G401.6 (cell line): Measurements from ENCODE around the gene SRGAP1.

ENCODE experiments used
- FAIRE-seq: peaks from 2 replicates; lab custom pipeline; 2012; peaks lifted over from hg19 to GRCh38; lab: Jason Lieb, UNC

SRGAP1 gene

GRCh38 chr12:63940310-63941005 lies 96.0 kb downstream of the SRGAP1 start:
- no peak for FAIRE-seq

GRCh38 chr12:63941166-63941800 lies 96.8 kb downstream of the SRGAP1 start:
- FAIRE-seq: no peak

GRCh38 chr12:63941879-63942278 lies 97.4 kb downstream of the SRGAP1 start:
- no peak for FAIRE-seq

GRCh38 chr12:63942464-63943241 lies 98.2 kb downstream of the SRGAP1 start:
- FAIRE-seq: no peak

- no peak for FAIRE-seq
Measured at GRCh38 chr12:63944034-63944579, 99.6 kb downstream of the SRGAP1 start.

GRCh38 chr12:63944586-63945228 lies 100.2 kb downstream of the SRGAP1 start:
- FAIRE-seq: no peak

GRCh38 chr12:63945777-63946176 lies 101.3 kb downstream of the SRGAP1 start:
- FAIRE-seq: no peak

- no peak for FAIRE-seq
Measured at GRCh38 chr12:63948211-63948610, 103.7 kb downstream of the SRGAP1 start.

GRCh38 chr12:63949902-63950301 lies 105.4 kb downstream of the SRGAP1 start:
- FAIRE-seq: no peak

DNA sequence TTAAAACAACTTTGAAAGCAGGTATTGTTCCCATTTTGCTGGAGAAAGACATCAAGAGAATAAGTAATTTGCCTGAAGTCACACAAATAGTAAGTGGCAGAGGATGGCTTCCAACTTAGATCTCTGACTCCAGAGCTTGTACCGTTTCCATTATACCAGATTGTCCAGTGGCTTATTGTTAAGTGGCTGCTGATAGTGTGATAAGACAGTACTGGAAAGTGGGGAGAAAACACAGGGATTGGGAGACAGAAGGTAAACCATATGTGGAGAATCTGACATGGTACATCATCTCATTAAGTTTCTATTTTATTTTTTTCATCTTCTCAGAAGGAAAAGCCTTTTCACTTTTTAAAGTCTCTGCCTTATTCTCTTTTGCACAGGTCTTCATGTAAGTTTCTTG lies 108.5 kb downstream of the SRGAP1 start:
- FAIRE-seq: no peak

DNA sequence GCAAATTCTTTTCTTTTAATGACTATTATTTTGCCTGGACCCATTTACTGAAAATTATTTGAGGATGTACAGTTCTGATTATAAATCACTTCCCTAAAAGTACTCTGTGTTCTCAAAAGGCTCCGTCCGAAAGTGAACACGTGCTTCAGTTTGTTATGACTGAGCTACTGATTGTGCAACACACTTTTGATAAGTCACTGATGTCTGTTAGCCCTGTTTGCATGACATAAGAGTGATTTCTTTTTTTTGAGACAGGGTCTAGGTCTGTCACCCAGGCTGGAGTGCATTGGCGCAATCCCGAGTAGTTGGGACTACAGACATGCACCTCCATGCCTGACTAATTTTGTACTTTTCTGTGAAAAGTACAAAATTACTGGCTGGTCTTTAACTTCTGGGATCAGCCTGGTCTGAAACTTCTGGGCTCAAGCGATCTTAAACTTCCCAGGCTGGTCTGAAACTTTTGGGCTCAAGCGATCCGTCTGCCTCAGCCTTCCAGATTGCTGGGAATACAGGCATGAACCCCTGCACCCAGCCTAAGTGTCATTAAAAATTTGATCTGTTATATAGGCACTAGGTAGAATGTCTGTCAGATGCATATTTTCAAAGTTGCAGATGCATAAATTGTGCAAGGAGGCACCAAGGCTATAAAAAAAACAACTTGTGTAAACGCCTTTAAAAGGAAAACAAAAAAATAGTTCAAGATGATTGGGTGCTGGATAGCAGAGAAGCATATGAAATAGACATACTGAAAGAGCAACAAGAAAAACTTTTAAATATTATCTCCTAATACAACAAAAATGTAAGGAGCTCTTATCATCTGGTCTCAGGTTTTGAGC lies 111.5 kb downstream of the SRGAP1 start:
- no peak for FAIRE-seq

- no peak for FAIRE-seq
Measured at GRCh38 chr12:63957496-63957895, 113.0 kb downstream of the SRGAP1 start.

DNA sequence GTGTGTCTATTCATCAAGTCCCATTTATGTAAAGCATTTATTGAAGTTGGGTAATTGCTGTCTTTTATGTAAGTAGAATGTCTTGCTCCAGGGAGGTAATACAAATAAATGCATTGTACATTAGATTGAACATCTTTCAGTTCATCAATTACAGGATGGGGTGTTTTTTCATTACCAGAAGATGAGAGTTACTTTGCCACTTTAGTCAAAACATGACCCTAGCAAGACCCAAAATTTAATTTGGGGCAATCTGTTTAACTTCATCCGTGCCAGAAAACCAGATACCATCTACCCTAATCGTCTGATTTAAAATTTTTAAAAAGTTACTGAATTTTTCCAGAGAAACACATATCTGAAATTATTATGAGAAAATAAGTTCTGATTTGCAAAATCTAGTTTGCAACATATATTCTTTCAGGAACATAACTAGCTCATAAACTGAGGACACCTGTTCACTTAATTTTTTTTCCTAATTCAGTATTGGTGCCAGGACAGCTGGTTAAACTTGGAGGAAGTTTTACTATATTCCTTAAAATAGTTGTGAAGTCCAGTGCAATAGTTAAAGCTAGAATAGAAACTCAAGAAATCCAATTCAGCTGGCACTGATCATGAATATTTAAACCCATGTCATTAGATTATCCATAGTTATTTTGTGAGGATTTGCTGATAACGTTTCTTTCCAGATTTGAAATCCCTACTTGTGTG lies 114.5 kb downstream of the SRGAP1 start:
- no peak for FAIRE-seq

- no peak for FAIRE-seq
Measured at GRCh38 chr12:63961048-63961447, 116.5 kb downstream of the SRGAP1 start.

GRCh38 chr12:63961543-63961942 lies 117.0 kb downstream of the SRGAP1 start:
- FAIRE-seq: no peak

- no peak for FAIRE-seq
Measured at GRCh38 chr12:63963868-63964267, 119.4 kb downstream of the SRGAP1 start.

DNA sequence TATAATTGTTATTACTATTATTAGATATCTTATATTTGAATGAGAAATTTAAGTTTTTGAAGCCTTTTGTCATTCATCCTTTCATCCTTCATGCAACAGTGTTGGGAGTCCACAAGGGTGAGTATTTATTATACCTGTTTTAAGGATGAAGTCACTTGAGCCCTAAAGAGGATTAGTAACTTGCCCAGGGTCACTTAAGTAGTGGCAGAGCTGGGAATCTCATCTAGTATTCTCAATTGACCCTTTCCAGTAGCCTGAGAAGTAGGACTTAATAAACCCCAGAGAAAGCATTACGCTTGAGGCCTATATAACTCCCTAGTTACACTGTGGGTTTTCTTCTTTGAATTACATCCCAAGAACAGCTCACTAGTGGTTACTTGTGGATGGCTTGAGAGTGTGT lies 119.8 kb downstream of the SRGAP1 start:
- no peak for FAIRE-seq

DNA sequence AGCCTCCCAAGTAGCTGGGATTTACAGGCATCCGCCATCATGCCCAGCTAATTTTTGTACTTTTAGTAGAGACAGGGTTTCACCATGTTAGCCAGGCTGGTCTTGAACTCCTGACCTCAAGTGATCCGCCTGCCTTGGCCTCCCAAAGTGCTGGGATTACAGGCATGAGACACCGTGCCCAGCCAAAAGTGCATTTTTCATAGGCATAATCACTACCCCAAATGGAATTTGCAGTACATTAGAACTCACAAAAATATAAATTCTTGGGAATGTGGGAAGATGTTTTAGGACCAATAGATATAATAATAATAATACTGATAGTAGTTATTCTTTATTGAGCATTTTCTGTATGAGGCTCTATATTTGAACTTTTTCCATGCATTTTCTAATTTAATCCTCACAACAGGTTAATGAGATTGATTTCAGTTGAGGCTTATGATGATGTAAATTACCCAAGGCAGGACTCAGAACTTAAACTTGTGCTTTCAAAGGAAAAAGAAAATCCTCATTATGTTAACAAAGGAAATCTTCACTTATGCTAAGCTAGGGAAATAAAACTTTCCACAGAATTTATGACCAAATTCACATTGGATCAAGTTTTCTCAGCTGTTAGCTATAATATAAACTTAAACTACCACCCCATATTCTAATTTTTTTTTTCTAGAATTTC lies 121.6 kb downstream of the SRGAP1 start:
- FAIRE-seq: no peak

- no peak for FAIRE-seq
Measured at GRCh38 chr12:63966606-63966975, 122.1 kb downstream of the SRGAP1 start.

- no peak for FAIRE-seq
Measured at GRCh38 chr12:63967358-63968145, 123.1 kb downstream of the SRGAP1 start.
